SK-N-SH treated with all-trans-retinoic acid at 6 μM for 48 hours (cell line): Measurements from ENCODE around the gene RETREG3.

Experiments
- ATAC-seq: fragments of 200-7000 bp; cut with Tn5 transposase; 3 replicates; pipeline ENCODE4 v1.9.1; 2020; ENCODE audit warnings: mild to moderate bottlenecking, moderate library complexity
- ARNTL ChIP-seq: fragments of 450-650 bp; formaldehyde crosslinking; IDR thresholded peaks from 2 replicates; pipeline ENCODE4 v1.5.0; 2020; ENCODE audit warnings: low read depth, mild to moderate bottlenecking, moderate library complexity, borderline replicate concordance
- BACH2 ChIP-seq: fragments of 250-450 bp; sonication (Bioruptor Pico); IDR thresholded peaks from 2 replicates; pipeline ENCODE4 v1.9.0; 2021; ENCODE audit warnings: mild to moderate bottlenecking, borderline replicate concordance
- CSDC2 ChIP-seq: fragments of 250-450 bp; sonication (Bioruptor Pico); IDR thresholded peaks from 2 replicates; pipeline ENCODE4 v1.5.0; 2020; ENCODE audit warnings: mild to moderate bottlenecking, moderate library complexity
- ESRRG ChIP-seq: fragments of 250-450 bp; sonication (Bioruptor Pico); IDR thresholded peaks from 2 replicates; pipeline ENCODE4 v1.6.1; 2021; ENCODE audit warnings: mild to moderate bottlenecking
- GLIS3 ChIP-seq: fragments of 250-450 bp; sonication (Bioruptor Pico); IDR thresholded peaks from 2 replicates; pipeline ENCODE4 v1.5.0; 2020; ENCODE audit warnings: mild to moderate bottlenecking, moderate library complexity
- ISL1 ChIP-seq: fragments of 250-450 bp; sonication (Bioruptor Pico); IDR thresholded peaks from 2 replicates; pipeline ENCODE4 v2.1.2; 2022; ENCODE audit warnings: mild to moderate bottlenecking, moderate library complexity
- OSR1 ChIP-seq: fragments of 250-450 bp; sonication (Bioruptor Pico); IDR thresholded peaks from 2 replicates; pipeline ENCODE4 v1.8.0; 2022; ENCODE audit warnings: moderate library complexity, mild to moderate bottlenecking, inconsistent platforms
- PATZ1 ChIP-seq: fragments of 250-450 bp; sonication (Bioruptor Pico); IDR thresholded peaks from 2 replicates; pipeline ENCODE4 v1.8.0; 2020; ENCODE audit warnings: mild to moderate bottlenecking, moderate library complexity, borderline replicate concordance
- PPARA ChIP-seq: fragments of 250-450 bp; sonication (Bioruptor Pico); IDR thresholded peaks from 2 replicates; pipeline ENCODE4 v1.5.0; 2020; ENCODE audit warnings: mild to moderate bottlenecking, borderline replicate concordance
- RARB ChIP-seq: fragments of 250-450 bp; sonication (Bioruptor Pico); IDR thresholded peaks from 2 replicates; pipeline ENCODE4 v1.8.0; 2021; ENCODE audit warnings: mild to moderate bottlenecking, moderate library complexity
- TCF4 ChIP-seq: fragments of 250-450 bp; sonication (Bioruptor Pico); IDR thresholded peaks from 2 replicates; pipeline ENCODE4 v1.8.0; 2021; ENCODE audit warnings: mild to moderate bottlenecking, moderate library complexity, borderline replicate concordance
- TOX ChIP-seq: fragments of 250-450 bp; sonication (Bioruptor Pico); IDR thresholded peaks from 2 replicates; pipeline ENCODE4 v1.8.0; 2021; ENCODE audit warnings: mild to moderate bottlenecking, moderate library complexity, borderline replicate concordance
- TSHZ2 ChIP-seq: fragments of 250-450 bp; sonication (Bioruptor Pico); IDR thresholded peaks from 2 replicates; pipeline ENCODE4 v1.5.0; 2020; ENCODE audit warnings: mild to moderate bottlenecking, moderate library complexity
- ZFP3 ChIP-seq: fragments of 250-450 bp; sonication (Bioruptor Pico); IDR thresholded peaks from 2 replicates; pipeline ENCODE4 v1.5.0; 2020; ENCODE audit warnings: mild to moderate bottlenecking, moderate library complexity
- ZFP30 ChIP-seq: fragments of 450-650 bp; formaldehyde crosslinking; IDR thresholded peaks from 2 replicates; pipeline ENCODE4 v1.5.0; 2022; ENCODE audit warnings: mild to moderate bottlenecking, moderate library complexity
- ZNF565 ChIP-seq: fragments of 450-650 bp; formaldehyde crosslinking; conservative IDR thresholded peaks from 2 replicates; pipeline ENCODE4 v1.5.0; 2020; ENCODE audit warnings: low read depth, mild to moderate bottlenecking, moderate library complexity
- ZNF8 ChIP-seq: fragments of 450-650 bp; formaldehyde crosslinking; IDR thresholded peaks from 2 replicates; pipeline ENCODE4 v1.5.0; 2020; ENCODE audit warnings: mild to moderate bottlenecking, moderate library complexity
- TF ChIP-seq, protein P1 (sequence below): fragments of 250-450 bp; sonication (Bioruptor Pico); IDR thresholded peaks from 2 replicates; pipeline ENCODE4 v1.8.0; 2021; ENCODE audit warnings: low read depth, mild to moderate bottlenecking, moderate library complexity, borderline replicate concordance
- TF ChIP-seq, protein P2 (sequence below): fragments of 250-450 bp; sonication (Bioruptor Pico); IDR thresholded peaks from 2 replicates; pipeline ENCODE4 v1.5.1; 2020; ENCODE audit warnings: low read depth, mild to moderate bottlenecking, moderate library complexity

Gene RETREG3

DNA sequence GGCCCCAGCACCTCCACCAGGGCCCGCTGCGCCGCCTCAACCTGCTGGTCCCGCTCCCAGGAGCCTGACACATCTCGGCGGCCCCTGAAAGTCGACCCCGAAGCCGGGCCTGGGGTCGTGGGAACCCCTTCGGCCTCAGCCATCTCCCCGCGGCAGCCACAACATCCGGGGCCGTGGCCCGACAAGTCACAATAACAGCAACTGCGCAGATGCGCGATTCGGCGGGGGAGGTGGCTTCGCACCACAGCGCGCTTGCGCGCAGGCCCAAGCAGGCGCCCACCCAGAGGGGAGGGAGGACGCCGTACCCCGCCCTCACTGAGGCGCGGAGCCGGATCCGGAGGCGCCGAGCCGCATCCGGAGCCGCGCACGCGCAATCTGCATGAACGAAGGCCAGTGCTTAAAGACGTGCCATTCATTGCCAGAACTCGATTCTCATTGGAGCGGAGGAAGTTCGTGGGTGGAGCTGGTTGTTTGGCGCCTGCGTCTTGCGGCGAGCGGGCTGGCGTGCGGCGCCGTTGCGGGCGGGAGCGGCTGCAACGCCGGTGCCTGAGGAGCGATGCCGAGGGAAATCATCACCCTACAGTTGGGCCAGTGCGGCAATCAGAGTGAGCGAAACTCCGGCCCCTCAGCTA, at the start of gene RETREG3, which contains the start of gene TUBG1:
TSS of gene RETREG3 (minus strand) at position 193 of the 632 bp plus-strand sequence. CDS start at position 143, 50 bp downstream.
TSS of gene TUBG1 (plus strand) at position 502 of the 632 bp plus-strand sequence. CDS start at position 557, 55 bp downstream.
- ATAC-seq: peak; percentile 93
- no peak for TF ChIP-seq ZFP30 (CRISPR knock-in tag)
- TF ChIP-seq CSDC2 (CRISPR knock-in tag): no peak
- no peak for TF ChIP-seq ZNF565 (CRISPR knock-in tag)
- TF ChIP-seq PATZ1 (CRISPR knock-in tag): no peak
- no peak for TF ChIP-seq BACH2 (CRISPR knock-in tag)
- TF ChIP-seq TSHZ2: no peak
- TF ChIP-seq GLIS3 (CRISPR knock-in tag): no peak
- TF ChIP-seq TCF4 (CRISPR knock-in tag): no peak
- no peak for TF ChIP-seq ISL1 (CRISPR knock-in tag)
- no peak for TF ChIP-seq PPARA
- TF ChIP-seq OSR1 (CRISPR knock-in tag): no peak

DNA sequence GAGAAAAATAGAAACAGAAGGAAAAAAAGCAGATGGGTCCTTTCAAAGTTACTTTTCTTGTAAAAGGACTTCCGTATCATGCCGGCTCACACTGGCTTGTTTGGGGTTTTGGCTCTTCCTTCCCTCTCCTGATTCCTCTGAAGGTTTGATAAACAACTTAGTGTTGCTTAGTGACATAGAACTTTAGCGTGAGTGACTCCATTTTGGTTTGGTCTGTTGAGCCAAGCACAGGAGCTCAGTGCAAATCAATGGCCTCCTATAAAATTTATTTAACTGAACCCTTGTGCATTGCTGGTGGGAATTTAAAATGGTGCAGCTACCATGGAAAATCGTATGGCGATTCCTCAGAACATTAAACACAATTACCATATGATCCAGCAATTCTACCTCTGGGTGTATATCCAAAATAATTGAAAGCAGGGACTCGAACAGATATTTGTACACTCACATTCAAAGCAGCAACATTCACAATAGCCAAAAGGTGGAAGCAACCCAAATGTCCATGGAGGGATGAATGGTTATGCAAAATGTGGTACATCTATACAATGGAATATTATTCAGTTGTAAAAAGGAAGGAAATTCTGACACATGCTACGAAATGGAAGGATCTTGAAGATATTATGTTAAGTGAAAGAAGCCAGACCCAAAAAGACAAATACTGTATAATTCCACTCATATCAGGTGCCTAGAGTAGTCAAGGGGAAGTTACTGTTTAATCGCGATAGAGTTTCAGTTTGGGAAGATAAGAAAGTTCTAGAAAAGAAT, 48.8 kb upstream of the RETREG3 start:
- TF ChIP-seq ZNF565 (CRISPR knock-in tag) (no peak), ZNF8 (CRISPR knock-in tag) (peak; percentile 97)
- ATAC-seq: no peak

DNA sequence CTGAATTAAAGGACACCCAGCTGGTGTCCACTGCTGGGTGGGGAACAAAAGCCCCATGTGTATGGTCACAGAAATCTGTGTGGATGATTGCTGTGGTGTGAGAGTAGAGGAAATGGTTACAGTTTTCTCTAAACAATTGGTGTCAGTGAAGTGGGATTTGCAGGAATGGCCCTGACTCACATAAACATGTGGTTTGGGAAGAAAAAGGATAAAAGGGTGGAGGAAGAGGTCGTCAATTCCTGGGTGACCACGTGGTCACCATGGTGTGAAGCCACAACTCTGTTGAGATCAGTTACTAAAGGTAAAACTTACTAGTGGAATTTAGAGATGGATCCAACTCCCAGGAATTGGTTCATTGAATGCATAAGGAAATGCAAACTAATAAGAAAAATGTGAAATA, 46.4 kb upstream of the RETREG3 start:
- TF ChIP-seq BACH2 (CRISPR knock-in tag) (no peak), ARNTL (no peak), ZFP3 (CRISPR knock-in tag) (no peak), ESRRG (CRISPR knock-in tag) (no peak), TOX (CRISPR knock-in tag) (no peak), PPARA (no peak), PATZ1 (CRISPR knock-in tag) (no peak), TSHZ2 (no peak), CSDC2 (CRISPR knock-in tag) (no peak), GLIS3 (CRISPR knock-in tag) (no peak), RARB (no peak), ZFP30 (CRISPR knock-in tag) (no peak)
- TF ChIP-seq, protein P1, sequence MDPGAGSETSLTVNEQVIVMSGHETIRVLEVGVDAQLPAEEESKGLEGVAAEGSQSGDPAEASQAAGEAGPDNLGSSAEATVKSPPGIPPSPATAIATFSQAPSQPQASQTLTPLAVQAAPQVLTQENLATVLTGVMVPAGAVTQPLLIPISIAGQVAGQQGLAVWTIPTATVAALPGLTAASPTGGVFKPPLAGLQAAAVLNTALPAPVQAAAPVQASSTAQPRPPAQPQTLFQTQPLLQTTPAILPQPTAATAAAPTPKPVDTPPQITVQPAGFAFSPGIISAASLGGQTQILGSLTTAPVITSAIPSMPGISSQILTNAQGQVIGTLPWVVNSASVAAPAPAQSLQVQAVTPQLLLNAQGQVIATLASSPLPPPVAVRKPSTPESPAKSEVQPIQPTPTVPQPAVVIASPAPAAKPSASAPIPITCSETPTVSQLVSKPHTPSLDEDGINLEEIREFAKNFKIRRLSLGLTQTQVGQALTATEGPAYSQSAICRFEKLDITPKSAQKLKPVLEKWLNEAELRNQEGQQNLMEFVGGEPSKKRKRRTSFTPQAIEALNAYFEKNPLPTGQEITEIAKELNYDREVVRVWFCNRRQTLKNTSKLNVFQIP (CRISPR knock-in tag): no peak
- TF ChIP-seq, protein P2, sequence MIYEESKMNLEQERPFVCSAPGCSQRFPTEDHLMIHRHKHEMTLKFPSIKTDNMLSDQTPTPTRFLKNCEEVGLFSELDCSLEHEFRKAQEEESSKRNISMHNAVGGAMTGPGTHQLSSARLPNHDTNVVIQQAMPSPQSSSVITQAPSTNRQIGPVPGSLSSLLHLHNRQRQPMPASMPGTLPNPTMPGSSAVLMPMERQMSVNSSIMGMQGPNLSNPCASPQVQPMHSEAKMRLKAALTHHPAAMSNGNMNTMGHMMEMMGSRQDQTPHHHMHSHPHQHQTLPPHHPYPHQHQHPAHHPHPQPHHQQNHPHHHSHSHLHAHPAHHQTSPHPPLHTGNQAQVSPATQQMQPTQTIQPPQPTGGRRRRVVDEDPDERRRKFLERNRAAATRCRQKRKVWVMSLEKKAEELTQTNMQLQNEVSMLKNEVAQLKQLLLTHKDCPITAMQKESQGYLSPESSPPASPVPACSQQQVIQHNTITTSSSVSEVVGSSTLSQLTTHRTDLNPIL (CRISPR knock-in tag): no peak
- ATAC-seq: no peak
